Muscle layer of colon (tissue), 2 donors: ENCODE measurements around the gene GCNA.

Source experiments
- H3K27ac ChIP-seq: one replicate; pipeline ENCODE4 v1.7.0; 2013; ENCODE audit warnings: low read depth, mild to moderate bottlenecking, low read length, moderate library complexity
- H3K27me3 ChIP-seq, 2 donors: one replicate each; pipeline ENCODE4 v1.7.0; 2013; ENCODE audit warnings: low read length in 2 of 2, mild to moderate bottlenecking in 2 of 2; ENCODE audit not compliant: insufficient read depth in 2 of 2, control insufficient read depth in 1 of 2
- H3K36me3 ChIP-seq: one replicate; pipeline ENCODE4 v1.7.0; 2013; ENCODE audit warnings: mild to moderate bottlenecking, low read length; ENCODE audit not compliant: insufficient read depth
- H3K4me1 ChIP-seq: one replicate; pipeline ENCODE4 v1.7.0; 2013; ENCODE audit warnings: mild to moderate bottlenecking, low read length; ENCODE audit not compliant: insufficient read depth
- H3K4me3 ChIP-seq, 2 donors: one replicate each; pipeline ENCODE4 v1.7.0; 2013; ENCODE audit warnings: low read length in 2 of 2, low read depth in 1 of 2, mild to moderate bottlenecking in 1 of 2, moderate library complexity in 1 of 2
- H3K9ac ChIP-seq: one replicate; pipeline ENCODE4 v1.7.0; 2013; ENCODE audit warnings: low read length
- H3K9me3 ChIP-seq: one replicate; pipeline ENCODE4 v1.7.0; 2013; ENCODE audit warnings: mild to moderate bottlenecking, low read length
- donor health status: abdominal sarcoma.
- donor health status: Adenocarcinoma of cecum.

GCNA gene, protein sequence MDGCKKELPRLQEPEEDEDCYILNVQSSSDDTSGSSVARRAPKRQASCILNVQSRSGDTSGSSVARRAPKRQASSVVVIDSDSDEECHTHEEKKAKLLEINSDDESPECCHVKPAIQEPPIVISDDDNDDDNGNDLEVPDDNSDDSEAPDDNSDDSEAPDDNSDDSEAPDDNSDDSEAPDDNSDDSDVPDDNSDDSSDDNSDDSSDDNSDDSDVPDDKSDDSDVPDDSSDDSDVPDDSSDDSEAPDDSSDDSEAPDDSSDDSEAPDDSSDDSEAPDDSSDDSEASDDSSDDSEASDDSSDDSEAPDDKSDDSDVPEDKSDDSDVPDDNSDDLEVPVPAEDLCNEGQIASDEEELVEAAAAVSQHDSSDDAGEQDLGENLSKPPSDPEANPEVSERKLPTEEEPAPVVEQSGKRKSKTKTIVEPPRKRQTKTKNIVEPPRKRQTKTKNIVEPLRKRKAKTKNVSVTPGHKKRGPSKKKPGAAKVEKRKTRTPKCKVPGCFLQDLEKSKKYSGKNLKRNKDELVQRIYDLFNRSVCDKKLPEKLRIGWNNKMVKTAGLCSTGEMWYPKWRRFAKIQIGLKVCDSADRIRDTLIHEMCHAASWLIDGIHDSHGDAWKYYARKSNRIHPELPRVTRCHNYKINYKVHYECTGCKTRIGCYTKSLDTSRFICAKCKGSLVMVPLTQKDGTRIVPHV

DNA sequence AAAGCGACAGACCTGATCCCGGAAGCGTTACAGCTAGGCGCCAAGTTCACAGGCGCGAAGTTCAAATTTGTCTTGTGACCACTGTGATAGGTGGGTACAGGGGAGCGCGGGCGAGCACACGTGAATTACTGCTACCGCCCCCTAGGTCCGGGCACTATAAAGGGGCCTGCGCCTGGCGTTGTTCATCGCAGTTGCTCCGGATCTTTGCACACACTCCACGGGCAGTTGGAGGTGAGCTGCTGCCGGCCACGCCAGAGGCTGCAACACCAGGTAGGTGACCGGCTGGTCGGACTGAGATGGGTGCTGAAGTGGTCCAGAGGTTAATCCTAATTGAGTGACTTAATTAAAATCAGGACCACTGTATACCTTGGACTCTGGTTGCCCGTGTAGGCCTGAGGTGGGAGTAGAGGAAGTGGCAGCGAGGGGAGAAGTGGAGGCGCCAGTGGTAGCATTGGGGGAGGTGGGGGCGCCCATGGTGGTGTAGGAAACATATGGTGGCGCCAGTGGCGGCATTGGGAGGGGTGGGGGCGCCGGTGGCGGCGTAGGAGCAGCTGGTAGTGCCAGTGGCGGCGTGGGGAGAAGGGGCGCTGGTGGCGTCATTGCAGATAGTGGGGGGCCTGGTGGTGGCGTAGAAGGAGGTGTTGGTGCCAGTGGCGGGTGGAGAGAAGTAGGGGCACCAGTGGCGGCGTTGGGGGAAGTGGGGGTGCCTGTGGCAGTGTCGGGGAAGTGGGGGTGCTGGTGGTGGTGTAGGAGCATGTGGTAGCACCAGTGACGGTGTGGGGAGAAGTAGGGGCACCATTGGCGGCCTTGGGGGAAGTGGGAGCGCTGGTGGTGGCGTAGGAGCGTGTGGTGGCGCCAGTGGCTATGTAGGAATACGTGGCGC lies at the start of gene GCNA:
TSS of gene GCNA (plus strand) at position 185 of the 883 bp plus-strand sequence. CDS start 2,385 bp downstream, outside the sequence.
- peaks cover 11% of the 10 kb centered on the region for H3K36me3 ChIP-seq
- no peak within 1 kb of the TSS for H3K9ac ChIP-seq
- H3K4me1 ChIP-seq = no peaks in the 10 kb centered on the region
- H3K9me3 ChIP-seq = no peaks in the 10 kb centered on the region
- H3K27me3 ChIP-seq = peaks cover 0 to 3% of the 10 kb centered on the region in 2 donors
- no peak within 1 kb of the TSS for H3K27ac ChIP-seq
- no peak within 1 kb of the TSS for H3K4me3 ChIP-seq

DNA sequence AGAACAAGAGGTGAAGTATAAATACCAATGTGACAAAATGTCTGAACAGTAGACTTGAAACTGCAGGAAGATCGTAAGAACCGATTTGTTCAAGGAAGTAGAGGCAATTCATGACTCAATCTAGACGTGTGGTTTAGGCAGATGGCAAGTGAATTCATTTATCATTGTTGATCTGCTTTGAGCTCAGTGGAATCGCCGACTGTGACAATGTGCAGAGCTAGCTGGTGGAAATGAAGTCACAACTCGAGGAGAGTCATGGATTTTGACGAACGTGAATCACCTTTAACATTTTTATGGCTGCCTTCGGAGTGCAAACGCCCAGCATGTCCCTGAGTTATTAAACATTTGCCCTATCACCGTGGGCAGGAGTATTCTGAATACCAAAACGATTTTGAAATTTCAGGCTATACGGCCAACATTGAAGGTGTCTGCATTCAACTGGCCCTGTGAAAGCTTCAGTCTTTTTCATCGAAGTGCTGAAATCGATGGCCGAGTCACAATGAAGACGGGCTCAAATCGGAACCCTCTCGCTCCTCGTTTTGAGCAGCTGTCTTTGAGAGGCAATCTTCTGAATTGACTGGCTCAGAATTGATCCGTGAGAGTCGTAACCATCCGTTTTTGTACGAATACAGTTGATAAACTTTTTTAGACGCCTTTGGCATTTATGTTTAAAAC lies 46.0 kb upstream of the GCNA start:
- H3K36me3 ChIP-seq = no peaks in the 10 kb centered on the region
- no peaks in the 10 kb centered on the region for H3K27me3 ChIP-seq
- peak overlapping the region; percentile 49 to 82 for H3K4me3 ChIP-seq
- peak overlapping the region; percentile 30 for H3K9ac ChIP-seq
- peak overlapping the region; percentile 85 for H3K27ac ChIP-seq
- H3K9me3 ChIP-seq = no peaks in the 10 kb centered on the region
- H3K4me1 ChIP-seq = no peaks in the 10 kb centered on the region

DNA sequence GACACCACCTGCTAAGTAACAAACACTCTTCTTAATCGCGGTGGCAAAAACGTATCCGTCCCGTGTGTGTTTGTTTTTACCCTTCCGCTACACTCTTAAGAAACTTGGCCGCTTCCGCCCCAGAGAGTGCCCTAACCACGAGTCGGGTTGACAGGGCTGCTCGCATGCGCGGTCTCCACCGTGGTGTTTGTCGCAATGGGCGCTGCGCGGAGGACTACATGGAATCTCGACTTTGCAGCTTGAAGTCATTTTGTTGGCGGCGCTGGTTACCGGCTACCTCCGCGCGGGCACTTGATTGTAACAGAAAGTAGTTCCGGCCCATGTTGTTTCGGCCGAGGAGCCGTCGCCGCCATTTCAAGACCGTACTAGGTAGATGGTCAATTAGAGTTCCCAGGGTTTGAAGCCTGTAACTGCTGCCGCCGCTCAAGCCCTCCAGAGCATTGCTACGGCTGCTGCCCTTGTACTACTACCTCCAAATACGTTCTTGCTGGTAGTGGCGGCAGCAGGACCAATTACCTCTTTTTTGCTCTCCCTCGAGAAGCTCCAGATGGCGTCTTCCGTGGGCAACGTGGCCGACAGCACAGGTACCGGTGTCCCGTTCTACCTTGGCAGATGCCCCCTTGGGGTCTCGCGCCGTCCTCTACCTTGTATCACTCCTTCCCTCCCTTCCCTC lies 45.3 kb upstream of the GCNA start, which contains the start of gene OGT:
TSS of gene OGT (plus strand) at position 352 of the 673 bp plus-strand sequence. CDS start at position 548, 196 bp downstream.
- H3K9ac ChIP-seq = peak within 1 kb of the TSS; percentile 71

DNA sequence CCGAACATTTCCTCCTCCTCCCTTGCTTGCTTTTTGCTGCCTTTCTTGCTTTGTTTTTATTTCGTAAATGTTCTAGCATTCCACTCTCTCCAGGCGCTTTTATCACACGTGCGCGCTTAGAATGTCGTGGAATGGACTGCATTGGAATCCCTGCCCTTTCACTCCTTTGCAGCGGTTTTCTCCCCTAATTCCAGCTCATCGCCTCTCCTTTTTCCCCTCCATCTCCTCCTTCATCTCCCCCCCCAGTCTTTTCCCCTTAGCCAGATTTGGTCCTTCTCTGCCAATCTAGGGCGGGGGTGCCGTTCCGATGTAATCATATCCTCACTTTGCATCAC lies 44.8 kb upstream of the GCNA start:
- H3K27me3 ChIP-seq = no peaks in the 10 kb centered on the region
- H3K27ac ChIP-seq = peak overlapping the region; percentile 77
- H3K9me3 ChIP-seq = no peaks in the 10 kb centered on the region
- peaks cover 10% of the 10 kb centered on the region for H3K4me1 ChIP-seq
- peak overlapping the region; percentile 71 for H3K9ac ChIP-seq
- no peaks in the 10 kb centered on the region for H3K36me3 ChIP-seq
- peak overlapping the region; percentile 66 to 82 for H3K4me3 ChIP-seq

More for the DNA sequence above, 45.3 kb upstream of the GCNA start, which contains the start of gene OGT:
- peak within 1 kb of the TSS; percentile 85 for H3K27ac ChIP-seq
- H3K27me3 ChIP-seq = no peaks in the 10 kb centered on the region
- peaks cover 4% of the 10 kb centered on the region for H3K4me1 ChIP-seq
- no peaks in the 10 kb centered on the region for H3K36me3 ChIP-seq
- H3K4me3 ChIP-seq = peak within 1 kb of the TSS; percentile 66 to 82
- H3K9me3 ChIP-seq = no peaks in the 10 kb centered on the region

DNA sequence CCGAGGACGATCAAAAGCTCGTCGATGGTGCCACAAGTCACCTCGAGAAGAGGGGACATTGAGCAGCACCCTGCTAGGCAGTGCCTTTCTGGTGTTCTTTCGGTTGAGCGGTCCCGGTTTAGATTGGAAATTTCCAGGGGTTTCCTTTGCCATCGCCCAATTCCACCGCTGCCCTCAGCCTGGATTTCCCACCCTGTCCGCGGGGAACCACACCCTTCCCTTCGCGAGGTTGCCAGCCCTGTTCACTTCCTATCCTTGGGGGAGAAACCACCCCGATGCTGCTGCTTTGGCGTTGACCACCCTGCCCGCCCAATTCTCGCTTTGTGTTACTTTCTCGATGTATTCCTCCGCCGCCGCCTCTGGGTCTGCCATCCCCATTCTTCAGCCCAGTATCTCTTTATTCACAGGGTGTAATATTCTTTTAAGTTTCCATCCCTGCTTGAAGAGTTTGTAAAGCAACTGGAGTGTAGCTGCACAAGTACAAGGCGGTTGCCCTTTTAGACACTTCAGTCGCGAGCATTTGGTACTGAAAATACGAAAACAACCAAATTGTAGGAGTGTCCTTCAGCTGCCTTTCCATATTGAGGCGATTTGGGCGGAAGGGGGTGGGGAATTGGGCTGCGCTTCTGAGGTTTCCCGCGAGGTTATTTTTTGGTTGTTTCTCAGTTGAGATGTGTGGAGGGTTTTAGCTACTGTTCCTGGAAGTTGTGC lies 44.2 kb upstream of the GCNA start:
- no peaks in the 10 kb centered on the region for H3K9me3 ChIP-seq
- H3K36me3 ChIP-seq = no peaks in the 10 kb centered on the region
- H3K4me3 ChIP-seq = peak overlapping the region; percentile 66 to 82
- peaks cover 11% of the 10 kb centered on the region for H3K4me1 ChIP-seq
- H3K27me3 ChIP-seq = no peaks in the 10 kb centered on the region
- peak overlapping the region; percentile 77 for H3K27ac ChIP-seq
- peak overlapping the region; percentile 71 for H3K9ac ChIP-seq

DNA sequence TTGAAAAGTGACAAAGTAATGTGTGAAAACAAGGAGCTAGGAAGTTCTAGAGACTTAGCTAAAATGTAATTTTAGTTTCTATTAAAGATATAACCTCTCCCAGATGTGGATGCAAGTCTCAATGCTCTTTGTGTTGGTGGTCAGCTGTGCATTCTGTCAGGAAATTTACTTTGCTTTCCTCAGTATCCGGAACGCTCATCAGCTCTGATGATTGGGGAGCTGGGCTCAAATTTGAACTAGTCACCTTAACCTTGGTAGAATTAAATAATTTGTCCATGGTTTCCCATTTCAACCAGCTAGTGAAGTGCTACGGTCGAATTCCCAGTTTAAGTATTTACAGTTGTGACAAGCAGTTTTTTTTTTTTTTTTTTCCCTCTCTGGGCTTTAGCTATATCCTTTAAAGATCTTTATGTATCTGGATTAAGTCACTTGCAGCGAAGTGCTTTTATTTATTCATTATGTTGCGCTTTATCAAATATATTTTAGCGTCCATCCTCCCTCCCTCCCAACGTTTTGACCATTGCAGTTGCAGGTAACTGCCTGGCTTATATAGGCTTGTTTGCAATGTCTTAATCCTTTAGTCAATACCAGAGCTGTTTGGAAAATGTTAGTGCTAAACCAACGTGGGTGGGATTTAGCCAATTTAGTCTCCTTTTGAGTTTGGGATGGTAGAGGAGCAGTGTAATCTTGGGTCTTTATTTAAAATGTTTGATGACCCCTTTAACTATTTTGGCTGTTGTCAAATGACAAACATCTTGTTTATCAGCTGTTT lies 43.3 kb upstream of the GCNA start:
- Histone ChIP-seq H3K4me1 (peaks cover 19% of the 10 kb centered on the region), H3K36me3 (no peaks in the 10 kb centered on the region), H3K9me3 (no peaks in the 10 kb centered on the region), H3K27me3 (no peaks in the 10 kb centered on the region), H3K9ac (peak overlapping the region; percentile 71), H3K4me3 (peak overlapping the region; percentile 66 to 82), H3K27ac (peak overlapping the region; percentile 77)

DNA sequence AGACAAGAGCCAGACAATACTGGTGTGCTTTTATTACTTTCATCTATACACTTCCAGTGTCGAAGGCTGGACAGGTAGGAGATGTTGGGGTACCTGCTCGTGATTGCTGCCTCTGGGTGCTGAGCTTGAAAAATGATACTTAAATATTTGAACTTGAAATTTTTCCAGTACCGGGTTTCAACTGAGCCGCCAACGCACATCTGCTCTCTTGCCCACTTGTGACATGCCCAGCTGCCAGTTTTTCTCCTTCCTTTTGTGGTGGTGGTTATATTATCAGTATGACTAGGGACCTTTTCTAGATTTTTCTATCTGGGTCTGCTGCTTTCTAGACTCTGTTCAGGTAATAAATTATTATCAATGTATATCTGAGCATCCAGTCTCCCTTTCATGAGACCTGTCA lies 42.0 kb upstream of the GCNA start:
- H3K27ac ChIP-seq = no peak overlapping the region
- no peaks in the 10 kb centered on the region for H3K9me3 ChIP-seq
- H3K4me3 ChIP-seq = peak overlapping the region in 1 of 2 donors; percentile 13
- H3K36me3 ChIP-seq = no peaks in the 10 kb centered on the region
- no peak overlapping the region for H3K9ac ChIP-seq
- H3K27me3 ChIP-seq = no peaks in the 10 kb centered on the region
- H3K4me1 ChIP-seq = peaks cover 21% of the 10 kb centered on the region

DNA sequence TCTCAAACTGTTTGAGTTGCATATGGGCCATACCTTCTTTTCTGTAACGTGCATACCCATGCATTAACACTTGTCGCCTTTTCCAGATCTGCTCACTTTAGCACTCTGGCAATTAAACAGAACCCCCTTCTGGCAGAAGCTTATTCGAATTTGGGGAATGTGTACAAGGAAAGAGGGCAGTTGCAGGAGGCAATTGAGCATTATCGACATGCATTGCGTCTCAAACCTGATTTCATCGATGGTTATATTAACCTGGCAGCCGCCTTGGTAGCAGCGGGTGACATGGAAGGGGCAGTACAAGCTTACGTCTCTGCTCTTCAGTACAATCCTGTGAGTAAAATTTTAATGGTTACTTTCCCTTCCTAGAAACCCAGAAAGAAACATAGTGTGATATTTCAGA lies 40.5 kb upstream of the GCNA start:
- Histone ChIP-seq H3K4me3 (no peak overlapping the region), H3K36me3 (no peaks in the 10 kb centered on the region), H3K27me3 (no peaks in the 10 kb centered on the region), H3K27ac (no peak overlapping the region), H3K4me1 (peaks cover 35% of the 10 kb centered on the region), H3K9me3 (no peaks in the 10 kb centered on the region), H3K9ac (no peak overlapping the region)

DNA sequence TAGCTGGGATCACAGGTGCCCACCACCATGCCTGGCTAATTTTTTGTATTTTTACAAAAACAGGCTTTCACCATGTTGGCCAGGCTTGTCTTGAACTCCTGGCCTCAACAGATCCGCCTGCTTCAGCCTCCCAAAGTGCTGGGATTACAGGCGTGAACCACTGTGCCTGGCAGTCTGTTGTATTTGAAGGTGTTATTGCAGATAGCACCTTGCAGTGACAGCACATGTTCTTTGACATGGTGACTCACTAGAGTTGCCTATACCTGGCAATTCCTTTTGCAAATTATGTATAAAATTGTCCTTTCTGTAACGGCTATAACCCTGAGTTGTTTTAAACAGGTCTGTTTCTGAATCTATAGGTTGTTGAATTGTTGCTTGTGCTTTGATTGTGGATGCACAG lies 37.4 kb upstream of the GCNA start:
- Histone ChIP-seq H3K4me1 (peaks cover 42% of the 10 kb centered on the region), H3K27me3 (no peaks in the 10 kb centered on the region), H3K36me3 (no peaks in the 10 kb centered on the region), H3K4me3 (no peak overlapping the region), H3K9me3 (no peaks in the 10 kb centered on the region), H3K27ac (no peak overlapping the region), H3K9ac (no peak overlapping the region)
